Fibroblast of skin of back (primary cell): ENCODE data around the gene STRN.
"Not testable (repeated sequence)": the region's sequence is repeated elsewhere in the genome, so short reads cannot be mapped to it uniquely, and the experiment has no call there.

Experiments used
- DNase-seq: peaks from one replicate; pipeline ENCODE4 v3.0.0-alpha.2; 2013

STRN gene

DNA sequence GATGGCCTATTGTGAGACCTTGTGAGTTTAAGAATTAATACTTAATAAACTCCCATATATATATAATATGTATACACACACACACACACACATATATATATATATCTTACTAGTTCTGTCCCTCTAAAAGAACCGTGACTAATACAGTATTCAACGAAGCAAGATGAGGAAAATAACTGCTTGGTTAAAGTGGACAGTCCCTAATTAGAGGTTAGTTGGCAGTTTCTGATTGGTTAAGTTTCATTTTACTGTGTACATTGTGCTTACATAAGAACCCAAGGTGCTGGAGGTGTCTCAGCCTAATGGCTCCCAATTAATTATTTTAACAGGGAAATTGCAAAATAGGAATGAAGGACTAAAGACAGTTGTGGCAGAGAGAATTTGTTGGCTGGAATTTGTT lies 132.1 kb downstream of the STRN start:
- no peak for DNase-seq

DNA sequence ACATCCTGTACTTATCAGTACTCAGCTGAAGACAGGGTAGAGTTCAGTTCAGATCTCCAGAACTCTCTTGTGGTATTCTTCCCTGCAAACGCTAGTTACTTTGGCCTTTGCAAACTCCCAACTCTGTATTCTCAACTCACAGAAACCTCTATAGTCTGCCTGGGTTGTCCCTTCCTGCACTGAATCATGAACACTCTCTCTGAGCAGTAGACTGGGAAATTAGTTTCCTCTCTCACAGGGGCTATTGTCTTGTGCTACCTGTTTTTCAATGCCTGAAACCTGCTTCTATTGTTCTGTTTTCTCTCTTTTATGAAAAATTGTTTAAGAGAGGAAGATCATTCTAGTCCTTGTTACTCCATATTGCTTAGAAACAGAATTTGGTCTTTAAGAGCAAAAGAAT lies 135.2 kb downstream of the STRN start:
- DNase-seq, result no peak

DNA sequence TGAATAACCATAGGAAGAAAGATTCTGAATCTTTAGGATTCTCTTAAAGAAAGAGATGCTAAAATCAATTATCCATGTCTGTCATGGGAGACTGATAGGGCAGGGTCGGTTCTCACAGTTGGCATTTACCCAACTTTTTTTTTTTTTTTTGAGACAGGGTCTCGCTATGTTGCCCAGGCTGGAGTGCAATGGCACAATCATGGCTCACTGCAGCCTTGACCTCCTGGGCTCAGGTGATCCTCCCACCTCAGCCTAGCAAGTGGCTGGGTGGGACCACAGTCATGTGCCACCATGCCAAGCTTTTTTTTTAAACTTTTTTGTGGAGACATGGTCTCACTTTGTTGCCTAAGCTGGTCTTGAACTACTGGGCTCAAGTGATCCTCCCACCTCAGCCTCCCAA lies 141.7 kb downstream of the STRN start:
- DNase-seq, result not testable (repeated sequence)

DNA sequence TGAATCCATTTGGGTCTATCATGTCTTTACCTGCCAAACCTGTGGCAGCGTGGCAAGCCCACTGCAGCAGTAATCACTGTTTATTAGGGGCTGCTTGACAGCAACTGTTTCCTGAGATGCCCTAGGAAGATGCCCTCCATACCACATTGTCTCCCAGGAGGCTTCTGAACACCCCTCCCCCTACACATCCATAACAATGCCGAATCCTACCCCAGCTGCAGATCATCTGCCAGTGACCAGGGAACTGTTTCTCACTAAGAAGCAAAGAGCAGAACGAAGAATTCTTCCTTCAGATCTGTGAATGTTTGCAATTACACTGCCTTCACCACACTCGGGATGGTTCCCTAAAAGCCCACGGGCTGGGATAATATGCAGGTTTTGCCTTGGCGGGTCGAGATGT lies 142.1 kb downstream of the STRN start:
- no peak for DNase-seq

DNA sequence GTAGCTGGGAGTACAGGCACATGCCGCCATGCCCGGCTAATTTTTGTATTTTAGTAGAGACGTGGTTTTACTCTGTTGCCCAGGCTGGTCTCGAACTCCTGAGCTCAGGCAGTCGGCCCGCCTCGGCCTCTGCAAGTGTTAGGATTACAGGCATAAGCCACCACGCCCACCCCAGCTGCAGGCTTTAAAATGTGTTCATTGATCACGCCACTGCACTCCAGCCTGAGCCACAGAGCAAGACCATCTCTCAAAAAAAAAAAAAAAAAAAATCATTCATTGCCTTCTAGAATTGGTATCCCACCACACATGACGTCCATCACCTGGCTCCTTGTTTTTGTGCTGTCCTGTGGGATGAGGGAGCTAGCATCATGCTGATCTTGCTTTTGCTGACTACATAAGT lies 142.5 kb downstream of the STRN start:
- no peak for DNase-seq

DNA sequence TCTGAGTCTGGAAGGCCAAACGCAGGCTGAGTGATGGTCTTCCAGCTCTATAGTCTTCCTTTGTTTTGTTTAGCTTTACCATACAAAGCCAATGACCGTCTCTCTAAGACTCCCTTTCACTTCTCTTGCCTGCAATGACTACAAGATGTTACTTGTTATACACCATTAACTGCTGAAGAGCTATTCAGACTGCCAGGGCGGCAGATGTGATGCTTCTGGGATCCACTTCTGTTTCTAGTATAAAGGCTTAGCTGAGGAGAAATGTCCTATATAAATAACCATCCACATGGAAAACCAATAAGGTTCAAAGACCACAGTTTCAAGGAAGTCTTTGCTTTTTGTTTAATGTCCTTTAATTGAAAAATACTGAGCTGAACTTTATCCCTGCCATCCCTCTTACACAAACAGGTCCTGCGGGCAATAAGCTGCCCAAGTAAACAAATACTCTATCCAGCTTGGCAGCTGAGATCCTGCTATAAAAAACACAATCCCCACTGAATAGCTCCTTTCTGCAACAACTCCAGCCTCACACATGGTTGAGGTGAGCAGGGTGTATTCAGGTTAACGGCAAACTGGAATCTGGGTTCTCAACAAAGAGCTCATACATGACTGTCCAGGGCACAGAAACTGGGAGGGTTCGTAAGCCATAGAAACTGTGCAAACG lies 145.3 kb downstream of the STRN start:
- no peak for DNase-seq

DNA sequence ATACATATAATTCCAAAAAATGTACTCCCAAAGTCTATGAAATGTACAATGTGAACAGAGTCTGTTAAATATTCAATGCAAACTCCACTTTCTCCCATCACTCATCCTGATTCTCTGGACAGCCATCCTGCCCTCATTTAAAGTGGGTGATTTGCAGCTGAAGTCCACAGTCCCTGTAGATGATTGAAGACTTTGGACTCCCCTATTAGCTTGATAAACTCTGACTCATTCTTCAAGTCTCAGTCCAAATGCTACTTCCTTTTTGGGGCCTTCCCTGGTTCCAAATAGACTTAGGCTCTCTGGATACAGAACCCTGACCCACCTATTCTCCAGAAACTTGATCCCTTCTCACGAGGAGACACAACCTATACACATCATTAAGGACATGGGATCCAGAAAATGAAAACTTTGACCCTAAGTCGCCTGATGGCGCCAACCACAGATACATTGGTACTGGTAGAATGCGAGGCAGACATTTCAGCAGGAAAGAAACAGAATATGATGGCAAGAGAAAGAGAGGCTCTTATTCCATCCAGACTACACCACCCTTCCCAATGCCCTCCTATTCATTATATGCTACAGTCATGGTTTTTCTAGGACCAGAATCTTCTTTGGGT lies 147.1 kb downstream of the STRN start:
- no peak for DNase-seq

DNA sequence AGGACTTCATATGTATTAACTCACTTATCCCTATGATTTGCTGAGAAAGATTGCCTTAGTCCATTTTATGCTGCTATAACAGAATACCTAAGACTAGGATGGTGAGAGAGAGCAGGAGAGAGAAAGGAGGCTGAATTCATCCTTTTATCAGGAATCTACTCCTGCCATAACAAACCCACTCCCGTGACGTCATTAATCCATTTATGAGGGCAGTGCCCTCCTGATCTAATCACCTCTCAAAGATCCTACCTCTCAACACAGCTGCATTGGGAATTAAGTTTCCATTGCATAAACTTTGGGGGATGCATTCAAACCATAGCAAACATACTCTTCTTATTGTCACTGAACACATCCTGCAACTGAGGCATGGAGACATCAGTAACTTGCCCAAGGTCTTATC lies 147.8 kb downstream of the STRN start:
- DNase-seq, result no peak

DNA sequence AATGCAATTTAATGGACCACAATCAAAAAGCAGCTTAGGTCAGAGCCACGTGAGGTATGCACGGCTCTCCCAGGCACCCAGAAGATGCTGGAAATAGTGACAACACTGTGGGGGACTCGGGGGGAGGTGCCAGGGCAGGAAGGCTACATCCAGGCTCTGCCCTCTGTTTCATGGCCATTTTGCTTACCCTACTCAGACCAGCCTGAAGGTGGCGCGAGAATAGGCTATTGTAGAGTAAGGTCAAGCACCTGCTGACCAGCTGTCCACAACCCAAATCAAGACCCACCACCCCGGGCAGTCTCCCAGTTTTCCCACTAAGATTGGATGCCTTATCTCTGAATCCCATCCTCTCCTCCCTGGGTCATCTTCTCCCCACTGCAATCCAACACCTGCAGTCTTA lies 154.1 kb downstream of the STRN start:
- DNase-seq, result no peak

DNA sequence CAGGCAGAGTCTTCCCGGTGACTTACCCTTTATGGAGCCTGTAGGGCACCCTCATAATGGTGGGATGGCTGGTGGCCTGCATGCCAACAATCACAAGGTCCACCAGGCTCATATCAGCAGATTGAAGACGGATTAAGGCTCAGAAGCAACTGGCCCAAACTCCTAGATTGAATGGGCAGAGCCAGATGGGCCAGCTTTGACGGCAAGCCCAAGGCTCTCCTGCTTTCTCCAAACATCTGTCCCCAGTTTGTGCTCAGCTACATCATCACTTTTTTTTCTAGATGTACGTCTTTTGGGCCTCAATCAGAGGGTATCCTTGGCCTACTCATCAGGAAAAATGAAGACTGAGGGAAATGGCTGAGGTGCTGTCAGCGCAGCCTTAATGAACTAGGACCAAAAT lies 155.3 kb downstream of the STRN start:
- DNase-seq, result no peak

DNA sequence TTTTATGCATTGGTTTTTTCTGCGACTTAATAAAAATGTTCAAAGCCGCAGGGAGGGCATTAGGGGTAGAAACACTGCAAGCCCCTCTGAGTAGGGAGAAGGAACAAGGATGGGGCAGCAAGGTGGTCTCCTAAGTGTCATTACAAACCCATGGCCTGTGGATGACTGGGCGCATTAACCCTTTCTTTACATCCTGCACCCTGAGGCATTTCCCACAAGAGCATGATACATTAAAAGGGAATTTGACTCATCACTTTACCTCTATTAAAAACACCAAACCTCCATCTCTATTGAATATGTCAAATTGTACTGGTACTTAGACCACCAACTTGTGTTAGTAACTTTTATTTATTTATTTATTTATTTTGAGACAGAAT lies 157.3 kb downstream of the STRN start:
- DNase-seq, result no peak

DNA sequence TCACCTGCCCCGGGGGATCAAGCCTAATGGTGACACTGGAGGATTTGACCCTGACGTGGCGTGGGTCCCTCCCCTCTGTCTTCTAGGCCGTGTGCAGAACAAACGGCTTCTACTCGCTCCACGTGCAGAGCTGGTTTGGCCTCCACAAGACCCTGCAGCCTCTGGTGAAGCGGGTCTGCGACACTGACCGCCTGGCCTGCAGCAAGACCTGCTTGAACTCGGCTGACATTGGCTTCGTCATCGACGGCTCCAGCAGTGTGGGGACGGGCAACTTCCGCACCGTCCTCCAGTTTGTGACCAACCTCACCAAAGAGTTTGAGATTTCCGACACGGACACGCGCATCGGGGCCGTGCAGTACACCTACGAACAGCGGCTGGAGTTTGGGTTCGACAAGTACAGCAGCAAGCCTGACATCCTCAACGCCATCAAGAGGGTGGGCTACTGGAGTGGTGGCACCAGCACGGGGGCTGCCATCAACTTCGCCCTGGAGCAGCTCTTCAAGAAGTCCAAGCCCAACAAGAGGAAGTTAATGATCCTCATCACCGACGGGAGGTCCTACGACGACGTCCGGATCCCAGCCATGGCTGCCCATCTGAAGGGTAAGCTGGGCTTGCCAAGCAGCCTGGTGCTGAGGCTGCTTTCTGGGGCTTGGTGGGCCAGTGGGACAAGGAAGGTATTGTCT lies 157.8 kb downstream of the STRN start:
- DNase-seq, result no peak

DNA sequence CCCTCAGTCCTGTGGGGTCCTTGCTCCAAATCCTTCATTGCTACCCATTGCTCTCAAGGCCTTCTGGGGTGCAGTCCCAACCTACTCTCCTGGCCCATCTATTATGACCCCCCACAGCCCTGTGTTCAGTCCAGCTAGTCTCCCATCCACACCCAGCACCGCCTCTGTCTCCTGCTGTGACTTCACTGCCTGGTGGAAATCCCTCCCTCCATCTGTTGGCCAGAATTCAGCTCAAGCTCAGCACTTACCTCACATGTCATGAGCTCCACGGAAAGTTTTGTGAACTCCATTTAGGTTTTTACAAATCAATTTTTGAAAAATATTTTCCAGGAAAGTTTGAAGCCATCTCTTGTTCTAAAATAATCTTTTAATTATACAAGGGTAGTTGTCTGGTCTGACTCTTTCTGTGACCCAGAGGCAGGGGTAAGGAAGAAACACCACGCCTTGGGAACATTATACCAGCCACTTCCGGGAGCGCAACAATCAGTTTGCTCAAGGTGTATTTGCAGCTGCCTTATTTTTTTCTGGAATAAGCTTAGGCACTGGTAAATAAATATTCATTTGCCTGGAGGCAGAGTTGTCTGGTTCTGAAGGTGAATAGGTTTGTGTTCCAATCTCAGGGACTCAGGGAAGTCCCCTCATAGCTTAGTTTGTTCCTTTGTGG lies 159.0 kb downstream of the STRN start:
- DNase-seq, result no peak

DNA sequence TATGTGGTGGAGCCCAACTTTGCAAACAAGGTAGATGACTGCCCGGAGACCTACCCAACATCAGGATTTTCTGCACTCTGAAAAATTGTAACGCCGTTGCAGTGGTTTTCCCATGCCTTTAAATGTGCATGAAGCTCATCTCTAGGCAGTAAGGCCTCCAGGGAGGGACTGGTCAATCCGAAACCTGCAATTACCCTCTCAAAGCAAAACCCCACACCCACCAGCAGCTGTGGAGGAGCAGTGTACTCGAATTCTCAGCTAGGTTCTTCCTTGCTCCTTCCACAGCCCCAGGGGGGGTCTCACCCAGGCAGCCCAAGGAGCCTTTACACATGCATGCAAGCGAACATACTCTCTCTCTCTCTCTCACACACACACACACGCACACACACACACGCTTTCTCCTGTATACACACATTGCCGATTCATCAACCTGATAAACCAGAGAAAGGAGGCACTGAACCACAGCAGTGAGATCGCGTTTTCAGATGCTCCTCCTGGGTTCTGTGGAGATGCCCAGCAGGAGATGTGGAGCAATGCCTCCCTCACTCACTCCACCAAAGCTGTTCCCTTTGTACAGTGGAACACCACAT lies 160.6 kb downstream of the STRN start:
- no peak for DNase-seq

DNA sequence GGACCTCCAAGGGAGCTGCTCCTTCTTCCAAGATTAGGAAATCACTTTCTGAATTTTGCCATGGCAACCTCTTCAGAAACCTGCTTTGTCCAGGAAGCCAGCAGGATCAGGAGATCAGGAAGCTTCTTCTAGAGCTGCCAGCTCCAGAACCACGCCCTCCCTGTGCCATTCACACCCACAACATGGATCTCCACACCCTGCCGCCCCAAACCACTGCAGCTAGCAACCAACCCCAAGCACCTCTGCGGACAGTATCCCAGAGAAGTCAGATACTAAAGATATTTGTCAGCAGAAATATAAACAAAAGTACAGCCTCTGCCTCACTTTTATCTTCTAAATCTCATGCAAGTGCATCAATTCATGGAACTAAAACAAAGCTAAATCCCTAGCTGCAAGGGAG lies 163.4 kb downstream of the STRN start:
- no peak for DNase-seq

DNA sequence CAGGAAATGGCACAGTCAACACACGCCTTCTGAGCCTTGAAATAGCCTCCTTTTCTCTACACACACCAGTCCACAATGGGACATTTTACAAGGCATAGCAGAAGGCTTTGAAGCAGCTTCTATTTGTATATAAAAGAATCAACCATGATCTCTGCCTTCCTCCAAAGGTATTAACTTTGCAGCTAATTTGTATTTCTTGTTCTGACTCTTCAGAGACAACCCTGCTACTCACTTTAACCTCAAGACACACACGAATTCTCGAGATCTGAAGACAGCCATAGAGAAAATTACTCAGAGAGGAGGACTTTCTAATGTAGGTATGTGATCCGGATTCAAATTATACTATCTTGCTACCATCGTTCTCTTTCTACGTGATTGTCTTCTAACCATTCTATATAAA lies 165.2 kb downstream of the STRN start:
- no peak for DNase-seq

DNA sequence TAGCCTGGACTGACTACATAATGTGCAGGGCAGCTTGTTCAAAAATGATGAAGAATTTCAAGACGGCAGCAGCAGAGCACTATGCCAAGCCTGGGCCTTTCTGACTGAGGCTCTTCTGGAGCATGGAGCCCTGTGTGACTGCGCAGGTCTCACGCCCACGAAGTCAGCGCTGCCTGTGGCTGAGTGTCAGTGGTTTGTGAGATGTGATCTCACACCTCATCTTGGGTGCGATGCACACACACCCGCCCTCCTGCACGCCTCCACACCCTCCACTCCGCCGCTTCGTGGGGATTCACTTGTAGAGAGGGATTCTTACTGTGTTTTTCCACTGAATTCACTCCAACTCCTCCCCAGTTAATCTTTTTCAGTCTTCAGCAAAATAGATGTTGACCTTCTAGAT lies 166.0 kb downstream of the STRN start:
- no peak for DNase-seq

DNA sequence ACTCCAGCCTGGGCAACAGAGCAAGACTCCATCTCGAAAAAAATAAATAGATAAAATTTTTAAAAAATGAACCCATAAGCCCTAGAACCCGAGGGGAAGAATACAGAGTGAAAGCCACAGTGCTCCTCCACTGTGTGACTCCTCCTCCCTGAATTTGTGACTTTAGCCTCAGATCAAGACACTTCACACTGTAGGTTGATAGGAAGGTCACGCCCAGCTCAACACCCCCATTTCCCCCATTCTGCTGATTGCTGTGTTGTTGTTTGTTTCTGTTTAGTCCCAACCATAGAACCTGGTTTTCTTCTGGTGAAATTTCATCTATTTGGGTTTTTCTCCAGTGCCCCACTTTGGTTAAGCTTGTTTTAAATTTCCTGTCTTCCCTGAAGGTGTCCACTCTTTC lies 167.6 kb downstream of the STRN start:
- DNase-seq, result no peak

DNA sequence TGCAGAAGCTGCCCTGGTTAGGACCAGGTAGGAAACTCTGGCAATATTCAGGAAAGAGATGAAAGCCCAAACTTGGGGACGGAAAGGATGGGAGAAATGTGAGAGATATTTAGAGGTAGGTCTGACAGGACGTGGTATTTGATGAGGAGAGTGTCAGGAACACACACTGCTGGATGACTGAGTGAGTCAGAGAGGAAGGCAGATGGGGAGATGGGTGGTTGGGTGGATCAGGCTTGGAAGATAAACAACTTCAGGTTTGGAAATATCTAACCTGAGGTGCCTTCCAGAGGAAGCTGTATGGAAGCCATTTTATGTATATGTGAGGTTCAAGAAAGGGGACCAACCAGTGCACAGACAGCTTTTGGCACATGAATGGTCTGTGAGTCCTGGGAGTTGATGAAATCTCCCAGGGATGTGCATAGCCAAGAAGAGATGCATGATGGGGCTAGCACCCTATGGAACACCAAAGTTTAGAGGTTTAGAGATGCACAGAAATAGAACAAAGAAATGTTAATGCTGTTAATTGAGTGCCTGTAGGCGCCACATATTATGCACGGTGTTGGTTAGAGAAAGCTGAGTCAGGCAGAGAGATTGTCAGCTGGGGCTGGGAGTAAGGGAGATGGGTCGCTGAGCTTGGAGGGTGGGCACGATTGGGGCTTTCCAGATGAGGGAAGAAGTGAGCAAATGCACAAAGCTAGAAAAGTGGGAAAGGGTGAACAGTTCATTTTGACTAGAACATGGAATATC lies 168.8 kb downstream of the STRN start:
- DNase-seq, result peak; percentile 12
